ENCODE results near the gene PNRC1. TPM values are rescaled to one million over a fixed set of nuclear protein-coding genes. Genes with fewer than 3 reads are reported as not detected.
"Not testable (repeated sequence)": the region's sequence is repeated elsewhere in the genome, so short reads cannot be mapped to it uniquely, and the experiment has no call there.

Gene PNRC1
- 139 TPM for total RNA-seq
- long read RNA-seq, transcript PNRC1-201 (2 exons, 2,065 nt) = major isoform, 115 of 122 reads
- long read RNA-seq, partial matches to known transcripts = 1 of 122 reads
- long read RNA-seq, other reads (novel, unspliced or antisense) = 3 of 122 reads

GRCh38 chr6:89080281-89081128, at the start of gene PNRC1:
PNRC1 (plus strand) TSS chr6:89080751; CDS start chr6:89080895, 144 bp downstream.
- intact Hi-C loops (cut with DNase I) = loop anchor here (1.0 to 5.0 kb wide), 5 partner anchors 45 to 117 kb away; partner anchors contain the start of genes PM20D2 and RNGTT
- DNase-seq (ENCODE audit: missing footprints) (peak; percentile 100), ATAC-seq (peak; percentile 93)

- intact Hi-C loops (cut with DNase I) = loop anchor here (2.0 kb wide), 1 partner anchor 50 kb away; no protein-coding TSS in a partner anchor
- ATAC-seq (no peak), DNase-seq (ENCODE audit: missing footprints) (no peak)
Measured at GRCh38 chr6:89032599-89032998, 48.0 kb upstream of the PNRC1 start.

GRCh38 chr6:89033461-89033860, 47.1 kb upstream of the PNRC1 start:
- intact Hi-C loops (cut with DNase I) = loop anchor here (2.0 kb wide), 1 partner anchor 51 kb away; no protein-coding TSS in a partner anchor
- ATAC-seq (no peak), DNase-seq (ENCODE audit: missing footprints) (no peak)

- ATAC-seq; DNase-seq (ENCODE audit: missing footprints); intact Hi-C loops (cut with DNase I): not testable (repeated sequence)
Measured at GRCh38 chr6:89034116-89034515, 46.4 kb upstream of the PNRC1 start.

GRCh38 chr6:89034586-89035251, 45.8 kb upstream of the PNRC1 start:
- intact Hi-C loops (cut with DNase I) = loop anchor here (1.0 kb wide), 1 partner anchor 46 kb away; the partner anchor contains the start of gene PNRC1
- peak; percentile 36 for ATAC-seq
- no peak for DNase-seq (ENCODE audit: missing footprints)

- intact Hi-C loops (cut with DNase I) = loop anchor here (1.0 kb wide), 1 partner anchor 45 kb away; the partner anchor contains the start of gene PNRC1
Measured at GRCh38 chr6:89035252-89036101, 45.1 kb upstream of the PNRC1 start.

GRCh38 chr6:89037141-89037900, 43.2 kb upstream of the PNRC1 start:
- no peak for ATAC-seq
- intact Hi-C loops (cut with DNase I) = no loop called here
- no peak for DNase-seq (ENCODE audit: missing footprints)

More at GRCh38 chr6:89035252-89036101, 45.1 kb upstream of the PNRC1 start:
- ATAC-seq (peak; percentile 96), DNase-seq (ENCODE audit: missing footprints) (peak; percentile 81)

- intact Hi-C loops (cut with DNase I); DNase-seq (ENCODE audit: missing footprints); ATAC-seq: not testable (repeated sequence)
Measured at GRCh38 chr6:89037901-89038293, 42.7 kb upstream of the PNRC1 start.

GRCh38 chr6:89042664-89043063, 37.9 kb upstream of the PNRC1 start:
- no peak for DNase-seq (ENCODE audit: missing footprints)
- intact Hi-C loops (cut with DNase I) = no loop called here
- ATAC-seq = no peak

- ATAC-seq (no peak), DNase-seq (ENCODE audit: missing footprints) (no peak)
- intact Hi-C loops (cut with DNase I) = no loop called here
Measured at GRCh38 chr6:89044328-89045010, 36.1 kb upstream of the PNRC1 start.

GRCh38 chr6:89045011-89045387, 35.6 kb upstream of the PNRC1 start:
- peak; percentile 74 for DNase-seq (ENCODE audit: missing footprints)
- peak; percentile 86 for ATAC-seq
- intact Hi-C loops (cut with DNase I) = no loop called here

- DNase-seq (ENCODE audit: missing footprints) = no peak
- intact Hi-C loops (cut with DNase I) = no loop called here
- no peak for ATAC-seq
Measured at GRCh38 chr6:89045576-89045975, 35.0 kb upstream of the PNRC1 start.

GRCh38 chr6:89047473-89047872, 33.1 kb upstream of the PNRC1 start:
- no peak for ATAC-seq
- DNase-seq (ENCODE audit: missing footprints) = no peak
- intact Hi-C loops (cut with DNase I) = no loop called here

GRCh38 chr6:89048288-89048923, 32.1 kb upstream of the PNRC1 start:
- DNase-seq (ENCODE audit: missing footprints) = no peak
- intact Hi-C loops (cut with DNase I) = no loop called here
- ATAC-seq = no peak

GRCh38 chr6:89048985-89049384, 31.6 kb upstream of the PNRC1 start:
- DNase-seq (ENCODE audit: missing footprints) (no peak), ATAC-seq (peak; percentile 43)
- intact Hi-C loops (cut with DNase I) = no loop called here

GRCh38 chr6:89050155-89050554, 30.4 kb upstream of the PNRC1 start:
- ATAC-seq (peak; percentile 90), DNase-seq (ENCODE audit: missing footprints) (no peak)
- intact Hi-C loops (cut with DNase I) = no loop called here

- ATAC-seq = no peak
- no peak for DNase-seq (ENCODE audit: missing footprints)
Measured at GRCh38 chr6:89050697-89051096, 29.9 kb upstream of the PNRC1 start.

More at GRCh38 chr6:89050697-89051096, 29.9 kb upstream of the PNRC1 start:
- intact Hi-C loops (cut with DNase I) = no loop called here
